HepG2 (cell line): ENCODE results near the gene MYL11. TPM values are rescaled to one million over a fixed set of nuclear protein-coding genes. Genes with fewer than 3 reads are reported as not detected.

Source experiments
- ATF4 ChIP-seq, 2 experiments: fragments of 450-650 bp in 1 of 2; sonication (generic) in 1 of 2; formaldehyde crosslinking; IDR thresholded peaks; 2 replicates each; pipeline versions ENCODE4 v1.5.0 to v1.8.0; 2020 to 2022; ENCODE audit warnings: mild to moderate bottlenecking in 1 of 2, missing genetic modification reagents in 1 of 2
- BRCA1 ChIP-seq: sonication (generic); formaldehyde crosslinking; IDR thresholded peaks from 2 replicates; pipeline ENCODE4 v1.4.0; 2020; ENCODE audit warnings: missing genetic modification reagents
- CHCHD3 ChIP-seq: sonication (generic); formaldehyde crosslinking; IDR thresholded peaks from 2 replicates; pipeline ENCODE4 v1.8.0; 2022; ENCODE audit warnings: mild to moderate bottlenecking, missing genetic modification reagents, moderate library complexity
- ELF3 ChIP-seq: IDR thresholded peaks from 2 replicates; pipeline ENCODE4 v1.6.1; 2016; ENCODE audit warnings: missing genetic modification reagents, missing compliant biosample characterization
- ELK4 ChIP-seq: sonication (generic); formaldehyde crosslinking; IDR thresholded peaks from 2 replicates; pipeline ENCODE4 v1.9.0; 2021; ENCODE audit warnings: missing genetic modification reagents, borderline replicate concordance
- FOXP4 ChIP-seq: sonication (generic); formaldehyde crosslinking; IDR thresholded peaks from 2 replicates; pipeline ENCODE4 v1.4.0; 2020; ENCODE audit warnings: missing genetic modification reagents
- GMEB1 ChIP-seq: sonication (generic); formaldehyde crosslinking; IDR thresholded peaks from 2 replicates; pipeline ENCODE4 v1.5.1; 2020; ENCODE audit warnings: missing genetic modification reagents, mild to moderate bottlenecking, borderline replicate concordance
- HNRNPLL ChIP-seq: fragments of 200-400 bp; formaldehyde crosslinking; IDR thresholded peaks from 2 replicates; pipeline ENCODE4 v1.6.1; 2017; ENCODE audit warnings: mild to moderate bottlenecking, low read depth, low read length; ENCODE audit not compliant: poor library complexity, severe bottlenecking
- IKZF4 ChIP-seq: sonication (generic); formaldehyde crosslinking; IDR thresholded peaks from 2 replicates; pipeline ENCODE4 v1.5.1; 2020; ENCODE audit warnings: borderline replicate concordance, mild to moderate bottlenecking, low read depth, missing genetic modification reagents; ENCODE audit errors: not compliant biosample characterization
- KAT7 ChIP-seq: IDR thresholded peaks from 2 replicates; pipeline ENCODE4 v1.6.1; 2018; ENCODE audit warnings: borderline replicate concordance, missing compliant biosample characterization
- KDM5B ChIP-seq: sonication (generic); formaldehyde crosslinking; IDR thresholded peaks from 2 replicates; pipeline ENCODE4 v1.4.0; 2020; ENCODE audit warnings: missing genetic modification reagents, mild to moderate bottlenecking, borderline replicate concordance
- PAF1 ChIP-seq: IDR thresholded peaks from 2 replicates; pipeline ENCODE4 v1.6.1; 2016; ENCODE audit warnings: missing genetic modification reagents, missing compliant biosample characterization
- PATZ1 ChIP-seq: sonication (generic); formaldehyde crosslinking; IDR thresholded peaks from 2 replicates; pipeline ENCODE4 v1.4.0; 2020; ENCODE audit warnings: missing genetic modification reagents
- TFDP2 ChIP-seq: sonication (generic); formaldehyde crosslinking; IDR thresholded peaks from 2 replicates; pipeline ENCODE4 v1.4.0; 2020; ENCODE audit warnings: missing genetic modification reagents
- ZFAT ChIP-seq: sonication (generic); formaldehyde crosslinking; conservative IDR thresholded peaks from 2 replicates; pipeline ENCODE4 v1.8.1; 2023; ENCODE audit warnings: missing genetic modification reagents, inconsistent platforms
- ZNF775 ChIP-seq: sonication (generic); formaldehyde crosslinking; IDR thresholded peaks from 2 replicates; pipeline ENCODE4 v1.4.0; 2020; ENCODE audit warnings: missing genetic modification reagents, mild to moderate bottlenecking, moderate library complexity, borderline replicate concordance
- ZNF780A ChIP-seq: sonication (generic); formaldehyde crosslinking; IDR thresholded peaks from 2 replicates; pipeline ENCODE4 v1.8.0; 2022; ENCODE audit warnings: mild to moderate bottlenecking, missing genetic modification reagents, moderate library complexity
- ZSCAN22 ChIP-seq: sonication (generic); formaldehyde crosslinking; IDR thresholded peaks from 2 replicates; pipeline ENCODE4 v1.4.0; 2020; ENCODE audit warnings: mild to moderate bottlenecking, missing genetic modification reagents
- polyA plus RNA-seq, 8 experiments: library from polyadenylated mRNA; depleted of rRNA in 3 of 8; stranded (reverse) in 7 of 8; unstranded in 1 of 8; fragments of >200 nt; fragmentation: Illumina TruSeq in 4 of 8; extraction: Trizol in 4 of 8; gene quantifications; 2 replicates each; pipeline versions ENCODE4 v1.2.1 to v1.2.3, GENCODE V29; 2011 to 2016; ENCODE audit warnings: low read depth in 4 of 8, missing spikeins in 1 of 8, mixed read lengths in 1 of 8; ENCODE audit not compliant: insufficient read depth in 1 of 8
- total RNA-seq, 5 experiments: library from RNA; depleted of rRNA; stranded (reverse); fragments of >200 nt; fragmentation: Illumina TruSeq; extraction: Trizol; gene quantifications; 2 replicates each; pipeline ENCODE4 v1.2.3, GENCODE V29; 2016; ENCODE audit warnings: low read depth in 1 of 5

Gene MYL11
- total and polyA plus RNA-seq, 2 of the 13 experiments (the other 11 are each of a cell fraction or from before 2014, with no cell fraction given) = not detected

- TF ChIP-seq ELK4 (no peak), KDM5B (CRISPR knock-in tag) (no peak), GMEB1 (no peak), ZSCAN22 (0 out of 2 replicates have a peak, but pooled peaks have one; percentile 12), PAF1 (CRISPR knock-in tag) (no peak), FOXP4 (0 out of 2 replicates have a peak, but pooled peaks have one; percentile 15), CHCHD3 (no peak), KAT7 (0 out of 2 replicates have a peak, but pooled peaks have one; percentile 15), ZNF775 (CRISPR knock-in tag) (no peak), ZNF780A (CRISPR knock-in tag) (no peak), IKZF4 (CRISPR knock-in tag) (no peak), TFDP2 (CRISPR knock-in tag) (no peak), BRCA1 (no peak), ZFAT (no peak), HNRNPLL (no peak), ELF3 (CRISPR knock-in tag) (no peak), PATZ1 (CRISPR knock-in tag) (peak; percentile 90), ATF4 (CRISPR knock-in tag; IDR thresholded peaks at IDR 0.05) (no peak)
Observed at GRCh38 chr16:30395992-30396585, 21.5 kb downstream of the MYL11 start (continued).
